Measurements from ENCODE around the gene DPY19L3.
"Not testable (repeated sequence)": the region's sequence is repeated elsewhere in the genome, so short reads cannot be mapped to it uniquely, and the experiment has no call there.

Gene DPY19L3

DNA sequence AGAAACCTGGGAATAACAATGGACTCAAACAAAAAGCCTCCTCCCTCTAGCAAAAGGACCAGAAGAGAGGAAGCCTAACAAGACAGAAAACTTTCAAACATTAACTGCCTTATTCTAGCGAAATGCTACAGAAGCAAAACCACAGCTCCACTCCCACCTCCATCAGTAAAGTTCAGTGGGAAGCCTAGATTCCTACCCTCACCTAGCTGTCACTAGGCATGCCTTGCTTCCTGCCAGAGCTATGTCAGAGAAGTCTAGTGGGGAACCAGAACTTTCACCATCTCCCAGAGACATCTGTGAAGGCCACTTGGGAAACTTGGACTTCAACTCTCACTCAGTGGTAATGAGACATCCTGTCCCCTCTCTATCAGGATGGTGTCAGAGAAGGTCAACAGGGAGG lies 37.1 kb downstream of the DPY19L3 start:
- no peak for DNase-seq (ENCODE audit: low read depth)

GRCh38 chr19:32447534-32447933 lies 42.0 kb downstream of the DPY19L3 start:
- DNase-seq (ENCODE audit: low read depth) = not testable (repeated sequence)

DNA sequence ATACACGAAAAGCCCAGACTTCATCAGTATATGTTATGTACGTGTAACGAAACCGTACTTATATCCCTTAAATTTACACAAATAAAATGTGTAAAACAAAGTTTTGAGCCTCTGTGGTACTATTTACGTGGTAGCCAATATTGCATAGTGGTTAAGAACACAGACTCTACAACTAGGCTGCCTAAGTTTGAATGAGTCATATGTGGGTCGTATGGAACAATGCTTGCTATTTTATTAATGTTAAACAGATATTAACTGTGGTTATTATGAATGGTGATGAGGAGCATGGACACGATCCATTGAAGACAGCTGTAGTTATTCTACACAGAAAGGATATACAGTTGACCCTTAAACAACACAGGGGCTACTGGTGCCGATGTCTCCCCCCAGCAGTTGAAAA lies 42.5 kb downstream of the DPY19L3 start:
- DNase-seq (ENCODE audit: low read depth) = no peak

DNA sequence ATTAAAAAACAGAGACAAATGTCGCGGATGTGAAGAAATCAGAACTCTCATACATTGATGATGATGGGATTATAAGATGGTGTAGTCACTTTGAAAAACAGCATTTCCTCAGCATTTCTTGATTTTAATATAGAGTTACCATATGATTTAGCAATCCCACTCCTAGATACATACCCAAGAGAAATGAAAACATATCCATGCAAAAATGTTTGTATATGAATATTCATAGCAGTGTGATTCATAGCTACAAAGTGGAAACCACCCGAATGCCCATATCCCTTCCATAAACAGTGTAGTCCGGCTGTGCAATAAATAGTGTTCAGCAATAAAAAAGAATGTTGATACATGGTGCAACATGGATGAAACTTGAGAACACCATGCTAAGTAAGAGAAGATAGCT lies 44.6 kb downstream of the DPY19L3 start:
- peak; percentile 11 for DNase-seq (ENCODE audit: low read depth)

GRCh38 chr19:32453736-32454135 lies 48.2 kb downstream of the DPY19L3 start:
- no peak for DNase-seq (ENCODE audit: low read depth)

DNA sequence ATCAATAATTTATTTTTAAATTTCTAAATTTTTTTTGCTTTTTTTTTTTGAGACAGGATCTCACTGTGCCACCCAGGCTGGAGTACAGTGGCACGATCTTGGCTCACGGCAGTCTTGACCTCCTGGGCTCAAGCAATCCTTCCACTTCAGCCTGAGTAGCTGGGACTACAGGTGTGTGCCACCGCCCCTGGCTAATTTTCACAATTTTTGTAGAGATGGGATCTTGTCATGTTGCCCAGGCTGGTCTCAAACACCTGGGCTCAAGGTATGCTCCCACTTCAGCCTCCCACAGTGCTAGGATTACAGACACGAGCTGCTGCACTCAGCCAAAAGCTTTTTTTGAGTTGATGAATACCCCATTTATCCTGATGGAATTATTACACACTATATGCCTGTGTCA lies 50.8 kb downstream of the DPY19L3 start:
- no peak for DNase-seq (ENCODE audit: low read depth)

- no peak for DNase-seq (ENCODE audit: low read depth)
These were observed 52.1 kb downstream of the DPY19L3 start for GRCh38 chr19:32457571-32458158.

GRCh38 chr19:32458500-32459123 lies 53.0 kb downstream of the DPY19L3 start:
- DNase-seq (ENCODE audit: low read depth) = no peak

GRCh38 chr19:32459204-32459865 lies 53.8 kb downstream of the DPY19L3 start:
- DNase-seq (ENCODE audit: low read depth) = no peak

DNA sequence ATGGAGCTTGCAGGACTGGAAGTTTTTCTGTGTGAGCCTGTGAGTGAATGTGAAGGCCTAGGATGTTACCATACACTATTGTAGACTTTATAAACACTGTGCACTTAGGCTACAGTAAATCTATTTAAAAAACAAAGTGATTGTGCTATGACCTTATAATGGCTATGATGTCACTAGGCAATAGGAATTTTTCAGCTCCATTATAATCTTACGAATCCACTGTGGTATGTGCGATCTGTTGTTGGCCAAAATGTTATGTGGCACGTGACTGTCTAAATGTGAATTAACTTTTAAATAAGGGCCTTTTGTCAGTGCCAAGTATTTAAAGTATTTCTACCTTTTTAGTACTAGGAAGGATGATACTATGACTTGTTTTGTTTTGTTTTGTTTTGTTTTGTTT lies 54.9 kb downstream of the DPY19L3 start:
- no peak for DNase-seq (ENCODE audit: low read depth)

GRCh38 chr19:32464279-32464678 lies 58.7 kb downstream of the DPY19L3 start:
- DNase-seq (ENCODE audit: low read depth) = no peak

- no peak for DNase-seq (ENCODE audit: low read depth)
These were observed 59.6 kb downstream of the DPY19L3 start for GRCh38 chr19:32465176-32465575.

DNA sequence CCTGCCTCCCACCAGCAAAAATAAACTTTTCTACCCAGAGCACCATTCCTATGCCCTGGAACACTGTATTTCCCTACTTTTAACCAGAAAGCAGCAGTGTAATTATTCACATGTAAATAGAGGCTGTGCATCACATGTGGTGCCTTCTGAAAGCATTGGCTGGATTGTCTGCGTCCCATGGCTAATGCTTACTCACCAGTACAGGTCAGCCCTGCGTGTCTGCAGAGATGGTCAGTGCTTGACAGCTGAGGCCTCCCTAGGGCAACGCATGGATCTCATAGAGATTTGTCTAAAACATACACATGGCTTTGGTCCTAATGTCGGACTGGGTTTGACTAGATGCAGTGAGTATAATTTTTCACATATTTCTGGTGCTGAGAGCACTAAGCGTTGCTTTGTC lies 64.2 kb downstream of the DPY19L3 start:
- no peak for DNase-seq (ENCODE audit: low read depth)

GRCh38 chr19:32471095-32471494 lies 65.5 kb downstream of the DPY19L3 start:
- no peak for DNase-seq (ENCODE audit: low read depth)

DNA sequence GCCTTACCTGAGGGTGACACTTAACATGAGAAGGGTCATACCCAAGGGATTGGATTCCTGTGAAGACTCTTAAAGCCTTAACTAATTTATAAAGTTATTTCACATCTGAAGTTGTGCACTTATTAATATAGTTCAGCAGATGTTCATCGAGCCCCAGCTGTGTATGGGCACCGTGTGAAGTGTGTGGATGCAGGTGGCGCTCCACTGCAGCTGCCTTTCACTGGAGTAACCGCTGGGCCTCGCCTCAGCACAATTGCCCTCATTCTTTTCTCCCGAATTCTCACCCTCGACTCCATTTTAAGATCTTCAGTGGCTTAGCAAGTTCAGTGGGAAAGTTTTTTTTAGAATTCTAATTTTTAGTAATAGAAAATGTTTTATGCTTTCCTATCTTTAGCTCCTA lies 66.2 kb downstream of the DPY19L3 start:
- no peak for DNase-seq (ENCODE audit: low read depth)

GRCh38 chr19:32475141-32476031 lies 69.8 kb downstream of the DPY19L3 start:
- DNase-seq (ENCODE audit: low read depth) = no peak

- DNase-seq (ENCODE audit: low read depth) = no peak
These were observed 70.4 kb downstream of the DPY19L3 start for GRCh38 chr19:32476032-32476350.

GRCh38 chr19:32480321-32480720 lies 74.8 kb downstream of the DPY19L3 start:
- no peak for DNase-seq (ENCODE audit: low read depth)

DNA sequence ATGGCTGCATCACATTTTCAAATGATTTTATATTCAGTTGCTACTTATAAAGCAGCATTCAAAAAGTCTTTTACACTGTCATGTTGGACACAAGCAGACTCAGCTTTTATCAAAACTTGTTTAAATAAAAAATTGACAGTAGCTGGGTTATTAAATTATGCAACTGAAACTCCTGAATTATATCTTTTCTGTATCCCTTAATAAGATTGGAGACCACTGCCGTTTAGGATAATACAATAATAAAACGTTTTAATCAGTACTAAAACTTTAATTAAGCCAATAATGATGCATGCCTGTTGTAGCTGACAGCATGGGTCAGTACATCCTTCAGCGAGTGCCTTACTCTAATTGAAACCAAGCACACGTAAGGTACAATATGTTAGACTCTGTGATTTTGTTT lies 78.0 kb downstream of the DPY19L3 start:
- no peak for DNase-seq (ENCODE audit: low read depth)

DNA sequence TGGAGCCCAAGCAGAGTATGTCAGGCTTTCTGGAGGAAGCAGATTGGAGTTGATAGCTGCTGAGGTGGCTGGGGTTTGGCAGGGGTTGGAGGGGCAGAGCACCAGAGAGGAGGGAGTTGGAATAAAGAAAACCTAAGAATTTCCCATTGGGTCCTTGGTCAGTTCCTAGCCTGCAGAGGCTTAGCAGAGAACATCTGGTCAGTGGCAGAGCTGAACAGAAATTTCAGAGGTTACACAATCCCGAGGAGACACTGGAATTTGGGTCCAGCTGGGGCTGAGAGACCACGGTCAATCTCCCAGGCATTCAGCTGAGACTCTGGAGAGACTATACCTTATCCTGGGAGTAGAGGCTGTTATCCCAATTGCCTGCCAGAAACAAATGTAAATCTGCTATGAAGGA lies 84.4 kb downstream of the DPY19L3 start:
- DNase-seq (ENCODE audit: low read depth) = no peak

- no peak for DNase-seq (ENCODE audit: low read depth)
These were observed 91.8 kb downstream of the DPY19L3 start for GRCh38 chr19:32497391-32497790.

DNA sequence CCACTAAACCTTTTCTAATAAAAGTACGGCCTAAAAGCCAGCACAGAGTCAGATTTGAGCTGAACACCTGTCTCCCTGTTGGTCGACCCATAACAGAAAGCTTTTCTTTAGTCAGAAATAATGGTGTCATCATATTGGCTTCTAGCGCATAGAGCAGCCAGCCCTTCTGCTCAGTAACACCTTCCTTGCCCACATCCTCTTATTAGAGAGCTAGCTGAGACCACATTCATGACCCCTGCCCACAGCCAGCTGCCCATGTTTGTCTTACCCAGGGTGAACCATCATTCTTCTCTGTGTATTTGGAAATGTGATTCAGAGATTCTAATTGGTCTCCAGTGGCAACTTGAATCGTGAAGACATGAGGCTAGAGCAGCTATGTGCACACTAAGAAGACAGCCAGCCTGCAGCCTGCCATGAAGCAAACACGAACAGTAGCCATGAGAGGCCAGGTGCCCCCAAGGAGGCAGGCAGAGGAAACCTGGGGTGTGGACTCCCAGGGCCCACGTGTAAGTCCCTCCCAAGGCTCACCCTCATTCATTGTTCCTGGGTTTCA lies 93.2 kb downstream of the DPY19L3 start:
- DNase-seq (ENCODE audit: low read depth) = peak; percentile 1

- not testable (repeated sequence) for DNase-seq (ENCODE audit: low read depth)
These were observed 106.9 kb downstream of the DPY19L3 start for GRCh38 chr19:32512498-32512897.
